ENCODE data around the gene SCLY. TPM values are rescaled to one million over a fixed set of nuclear protein-coding genes. Genes with fewer than 3 reads are reported as not detected.
A peak's percentile ranks its signal among the peaks of the same experiment; 100 is the strongest.

The SCLY gene
- total and polyA plus RNA-seq, 5 experiments from 2014 or later: 10.8 to 31.2 (median 17.1) TPM

- ATAC-seq (no peak), DNase-seq (no peak)
- Mint-ChIP-seq H3K36me3 (peaks cover 14 to 74% (median 41%) of the 10 kb centered on the region in 3 donors), H3K4me1 (peaks cover 0 to 4% (median 3%) of the 10 kb centered on the region in 4 donors), H3K9me3 (no peaks in the 10 kb centered on the region), H3K27ac (no peak overlapping the region), H3K4me3 (peak overlapping the region in 1 of 10 donors; percentile 20), H3K27me3 (no peaks in the 10 kb centered on the region)
- POLR2A ChIA-PET: interaction anchor here (0.6 kb wide), 1 partner anchor 145 kb away, joined by 3 read pairs; no protein-coding TSS in a partner anchor
These were observed 21.4 kb downstream of the SCLY start for GRCh38 chr2:238082151-238082550.

- Mint-ChIP-seq H3K27ac (no peak overlapping the region), H3K36me3 (peaks cover 8 to 69% (median 35%) of the 10 kb centered on the region in 3 donors), H3K27me3 (no peaks in the 10 kb centered on the region), H3K4me3 (no peak overlapping the region), H3K4me1 (peaks cover 0 to 8% (median 4%) of the 10 kb centered on the region in 4 donors), H3K9me3 (no peaks in the 10 kb centered on the region)
- ATAC-seq: no peak
- DNase-seq: no peak
- POLR2A ChIA-PET: no interaction called here
These were observed 22.0 kb downstream of the SCLY start for GRCh38 chr2:238082827-238083226.

- no peak overlapping the region for H3K27ac Mint-ChIP-seq
- H3K4me3 Mint-ChIP-seq: no peak overlapping the region
- peaks cover 0 to 8% (median 4%) of the 10 kb centered on the region in 4 donors for H3K4me1 Mint-ChIP-seq
- POLR2A ChIA-PET: interaction anchor here (0.7 kb wide), 1 partner anchor 81 kb away, joined by 4 read pairs; no protein-coding TSS in a partner anchor
- DNase-seq (no peak), ATAC-seq (no peak)
- H3K9me3 Mint-ChIP-seq: no peaks in the 10 kb centered on the region
- H3K36me3 Mint-ChIP-seq: peaks cover 8 to 60% (median 33%) of the 10 kb centered on the region in 3 donors
- no peaks in the 10 kb centered on the region for H3K27me3 Mint-ChIP-seq
These were observed 23.1 kb downstream of the SCLY start for GRCh38 chr2:238083919-238084318.

DNA sequence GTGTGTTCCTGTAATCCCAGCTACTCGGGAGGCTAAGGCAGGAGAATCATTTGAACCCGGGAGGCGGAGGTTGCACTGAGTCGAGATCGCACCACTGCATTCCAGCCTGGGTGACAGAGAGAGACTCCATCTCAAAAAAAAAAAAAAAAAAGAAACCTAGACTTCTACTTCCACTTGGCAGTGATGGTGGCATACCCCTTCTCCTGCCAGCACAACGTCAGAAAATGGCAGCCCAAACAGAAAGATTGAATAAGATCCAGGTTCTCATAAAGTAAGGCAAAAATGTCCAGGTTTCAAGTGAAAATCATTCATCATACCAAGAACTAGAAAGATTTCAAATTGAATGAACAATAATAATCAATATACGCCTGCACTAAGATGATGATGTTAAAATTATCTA, 24.0 kb downstream of the SCLY start:
- H3K9me3 Mint-ChIP-seq: no peaks in the 10 kb centered on the region
- H3K36me3 Mint-ChIP-seq: peaks cover 5 to 59% (median 32%) of the 10 kb centered on the region in 3 donors
- POLR2A ChIA-PET: no interaction called here
- H3K27ac Mint-ChIP-seq: no peak overlapping the region
- no peak overlapping the region for H3K4me3 Mint-ChIP-seq
- H3K27me3 Mint-ChIP-seq: no peaks in the 10 kb centered on the region
- no peak for DNase-seq
- H3K4me1 Mint-ChIP-seq: peaks cover 0 to 8% (median 4%) of the 10 kb centered on the region in 4 donors
- no peak for ATAC-seq

- DNase-seq (no peak), ATAC-seq (no peak)
- Mint-ChIP-seq H3K27ac (no peak overlapping the region), H3K9me3 (no peaks in the 10 kb centered on the region), H3K27me3 (no peaks in the 10 kb centered on the region), H3K4me3 (no peak overlapping the region), H3K36me3 (peaks cover 0 to 51% (median 24%) of the 10 kb centered on the region in 3 donors), H3K4me1 (peaks cover 0 to 8% (median 4%) of the 10 kb centered on the region in 4 donors)
- POLR2A ChIA-PET: no interaction called here
These were observed 25.1 kb downstream of the SCLY start for GRCh38 chr2:238085899-238086298.

DNA sequence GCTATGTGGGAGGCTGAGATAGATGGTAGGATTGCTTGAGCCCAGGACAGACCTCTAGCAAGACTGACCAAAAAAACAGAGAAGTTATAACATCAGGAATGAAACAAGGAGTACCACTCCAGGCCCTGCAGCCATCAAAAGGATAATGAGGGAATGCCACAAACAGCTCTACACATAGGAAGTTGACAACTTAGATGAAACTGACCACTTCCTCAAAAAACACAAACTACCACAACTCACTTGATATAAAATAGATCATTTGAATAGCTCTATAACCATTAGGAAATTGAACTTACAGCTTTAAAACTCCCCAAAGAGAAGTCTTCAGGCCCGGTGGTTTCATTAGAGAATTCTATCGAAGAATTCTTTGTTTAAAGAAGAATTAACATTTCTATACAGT, 26.4 kb downstream of the SCLY start:
- H3K4me1 Mint-ChIP-seq: peaks cover 0 to 8% (median 3%) of the 10 kb centered on the region in 4 donors
- H3K9me3 Mint-ChIP-seq: no peaks in the 10 kb centered on the region
- no peaks in the 10 kb centered on the region for H3K27me3 Mint-ChIP-seq
- POLR2A ChIA-PET: no interaction called here
- peaks cover 0 to 38% (median 13%) of the 10 kb centered on the region in 3 donors for H3K36me3 Mint-ChIP-seq
- H3K4me3 Mint-ChIP-seq: no peak overlapping the region
- no peak for ATAC-seq
- DNase-seq: no peak
- peak overlapping the region in 1 of 10 donors; percentile 32 for H3K27ac Mint-ChIP-seq

DNA sequence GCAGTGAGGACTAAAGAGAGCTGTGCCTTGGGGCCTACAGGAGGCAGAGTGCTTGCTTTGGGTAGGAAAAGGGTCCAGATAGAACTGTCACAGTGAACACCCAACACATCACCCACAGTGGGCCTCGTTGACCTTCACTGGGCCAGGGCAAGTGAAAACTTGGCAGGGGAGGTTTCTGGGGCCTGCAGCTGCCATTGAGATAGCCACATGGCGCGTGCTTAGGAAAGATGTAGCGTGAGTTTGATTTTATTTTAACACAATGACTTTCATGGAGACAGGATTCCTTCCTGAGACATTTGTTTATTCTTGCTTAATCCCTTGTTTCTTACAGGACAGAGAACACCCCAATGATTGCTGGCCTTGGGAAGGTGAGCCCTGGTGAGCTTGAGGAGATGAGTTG, 30.1 kb downstream of the SCLY start:
- peaks cover 0 to 8% (median 3%) of the 10 kb centered on the region in 4 donors for H3K4me1 Mint-ChIP-seq
- H3K9me3 Mint-ChIP-seq: no peaks in the 10 kb centered on the region
- no peaks in the 10 kb centered on the region for H3K27me3 Mint-ChIP-seq
- ATAC-seq (no peak), DNase-seq (no peak)
- H3K27ac Mint-ChIP-seq: peak overlapping the region in 3 of 10 donors; percentile 41 to 83 (median 47)
- peaks cover 0 to 9% (median 4%) of the 10 kb centered on the region in 3 donors for H3K36me3 Mint-ChIP-seq
- POLR2A ChIA-PET: no interaction called here
- no peak overlapping the region for H3K4me3 Mint-ChIP-seq

- DNase-seq: no peak
- Mint-ChIP-seq H3K4me3 (no peak overlapping the region), H3K27me3 (no peaks in the 10 kb centered on the region), H3K36me3 (peaks cover 0 to 9% (median 2%) of the 10 kb centered on the region in 3 donors), H3K4me1 (peaks cover 0 to 8% (median 3%) of the 10 kb centered on the region in 4 donors), H3K27ac (peak overlapping the region in 2 of 10 donors; percentile 83 to 89), H3K9me3 (no peaks in the 10 kb centered on the region)
- no peak for ATAC-seq
- POLR2A ChIA-PET: no interaction called here
These were observed 30.7 kb downstream of the SCLY start for GRCh38 chr2:238091436-238092060.

GRCh38 chr2:238092486-238093035, 31.8 kb downstream of the SCLY start:
- peaks cover 0 to 2% (median under 1%) of the 10 kb centered on the region in 4 donors for H3K4me1 Mint-ChIP-seq
- POLR2A ChIA-PET: no interaction called here
- H3K36me3 Mint-ChIP-seq: peaks cover 0 to 6% (median 2%) of the 10 kb centered on the region in 3 donors
- no peaks in the 10 kb centered on the region for H3K27me3 Mint-ChIP-seq
- no peak overlapping the region for H3K4me3 Mint-ChIP-seq
- H3K9me3 Mint-ChIP-seq: no peaks in the 10 kb centered on the region
- DNase-seq (no peak), ATAC-seq (no peak)
- peak overlapping the region in 1 of 10 donors; percentile 72 for H3K27ac Mint-ChIP-seq

DNA sequence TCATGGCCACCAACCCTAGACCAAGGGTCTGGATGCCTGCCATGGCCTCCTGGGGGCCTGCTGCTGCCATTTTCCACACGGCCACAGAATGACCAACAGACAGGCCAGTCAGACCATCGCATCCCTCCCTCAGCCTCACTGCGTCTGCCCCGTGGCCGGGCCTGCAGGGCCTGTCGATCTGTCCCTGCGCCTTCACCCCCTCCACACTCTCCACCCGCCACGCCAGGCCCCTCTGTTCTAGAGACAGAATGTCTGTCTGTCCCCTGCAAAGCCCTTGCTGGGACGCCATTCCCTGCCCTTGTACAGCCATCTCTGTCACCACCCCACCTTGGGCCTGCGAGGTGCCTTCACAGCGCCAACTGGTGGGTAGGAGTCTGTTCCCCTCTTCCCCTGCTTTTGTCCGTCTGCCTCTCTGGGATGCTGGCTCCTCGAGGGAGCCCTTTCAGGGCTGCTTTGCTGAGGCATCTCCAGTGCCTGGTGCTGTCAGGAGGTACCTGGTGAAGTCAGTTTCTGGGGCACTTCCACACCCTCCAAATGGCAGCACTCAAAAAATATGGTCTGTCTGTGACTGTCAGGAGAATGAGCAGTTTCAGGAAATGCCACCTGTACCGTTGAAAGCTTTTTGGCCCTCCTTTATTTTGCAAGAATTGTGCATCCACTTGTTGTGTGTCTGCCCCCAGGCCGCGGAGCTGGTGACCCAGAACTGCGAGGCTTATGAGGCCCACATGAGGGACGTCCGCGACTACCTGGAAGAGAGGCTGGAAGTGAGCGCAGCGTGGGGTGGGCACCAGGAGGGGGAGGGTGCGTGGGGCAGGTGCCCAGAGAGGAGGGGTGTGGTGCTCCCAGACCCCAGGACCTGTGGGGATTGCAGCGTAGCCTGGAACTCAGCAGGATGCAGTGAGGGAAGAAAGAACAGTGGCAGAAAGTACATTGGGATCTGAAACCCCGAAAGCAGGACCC, 32.7 kb downstream of the SCLY start:
- POLR2A ChIA-PET: no interaction called here
- Mint-ChIP-seq H3K4me3 (no peak overlapping the region), H3K27me3 (no peaks in the 10 kb centered on the region), H3K4me1 (peaks cover 0 to 2% (median 0%) of the 10 kb centered on the region in 4 donors), H3K9me3 (no peaks in the 10 kb centered on the region), H3K27ac (no peak overlapping the region), H3K36me3 (peaks cover 0 to 6% (median 2%) of the 10 kb centered on the region in 3 donors)
- DNase-seq (no peak), ATAC-seq (no peak)

- H3K4me1 Mint-ChIP-seq: peaks cover 0 to 10% (median 1%) of the 10 kb centered on the region in 4 donors
- no peaks in the 10 kb centered on the region for H3K9me3 Mint-ChIP-seq
- H3K36me3 Mint-ChIP-seq: peaks cover 0 to 4% (median 2%) of the 10 kb centered on the region in 3 donors
- H3K4me3 Mint-ChIP-seq: no peak overlapping the region
- H3K27me3 Mint-ChIP-seq: no peaks in the 10 kb centered on the region
- DNase-seq: no peak
- POLR2A ChIA-PET: no interaction called here
- ATAC-seq: no peak
- H3K27ac Mint-ChIP-seq: peak overlapping the region in 1 of 10 donors; percentile 41
These were observed 33.7 kb downstream of the SCLY start for GRCh38 chr2:238094438-238095022.

- no peaks in the 10 kb centered on the region for H3K9me3 Mint-ChIP-seq
- peaks cover 0 to 4% (median 2%) of the 10 kb centered on the region in 3 donors for H3K36me3 Mint-ChIP-seq
- POLR2A ChIA-PET: no interaction called here
- DNase-seq (no peak), ATAC-seq (no peak)
- no peak overlapping the region for H3K27ac Mint-ChIP-seq
- peaks cover 0 to 12% (median 1%) of the 10 kb centered on the region in 4 donors for H3K4me1 Mint-ChIP-seq
- no peak overlapping the region for H3K4me3 Mint-ChIP-seq
- no peaks in the 10 kb centered on the region for H3K27me3 Mint-ChIP-seq
These were observed 34.3 kb downstream of the SCLY start for GRCh38 chr2:238095143-238095542.
